ENCODE results near the gene CALHM6.

- TF ChIP-seq POLR2AphosphoS5 (IDR thresholded peaks at IDR 0.05; ENCODE audit: borderline replicate concordance, low read depth, low read length), result no peak
- TF ChIP-seq EZH2 (IDR thresholded peaks at IDR 0.05), result no peak
These were observed 30.3 kb upstream of the CALHM6 start for GRCh38 chr6:116430860-116431259.
